CD4-positive, alpha-beta T cell (primary cell): Measurements from ENCODE around the gene VIPR2. TPM values are rescaled to one million over a fixed set of nuclear protein-coding genes. Genes with fewer than 3 reads are reported as not detected.
A peak's percentile ranks its signal among the peaks of the same experiment; 100 is the strongest.

Experiments used
- ATAC-seq: fragments of 200-7000 bp; cut with Tn5 transposase; one replicate; pipeline ENCODE4 v1.10.0; 2022; ENCODE audit warnings: mild to moderate bottlenecking; ENCODE audit not compliant: poor library complexity
- CTCF ChIA-PET: fragments of 350-600 bp; sonication (Branson Sonifier 250); formaldehyde crosslinking; loops from one replicate; lab custom pipeline; 2021; ENCODE audit warnings: antibody characterized with exemption, inconsistent platforms; lab: Charles Lee
- POLR2A ChIA-PET: fragments of 350-600 bp; sonication (Branson Sonifier 250); formaldehyde crosslinking; loops from one replicate; lab custom pipeline; 2021; ENCODE audit warnings: antibody characterized with exemption, inconsistent platforms; lab: Charles Lee
- DNase-seq, 14 experiments: peaks; one replicate each; pipeline ENCODE4 v3.0.0-alpha.2; 2013 to 2020; ENCODE audit warnings: mixed read lengths in 2 of 14
- H3K27ac ChIP-seq, 2 donors: one replicate each; pipeline versions ENCODE4 v1.5.1 to v1.7.0; 2013; ENCODE audit warnings: low read length in 2 of 2, low read depth in 1 of 2, mild to moderate bottlenecking in 1 of 2
- H3K27me3 ChIP-seq, 2 experiments: 1 replicate in 1 of 2; 2 replicates in 1 of 2; pipeline versions ENCODE4 v1.6.1 to v1.7.0; 2013; ENCODE audit warnings: low read length in 2 of 2, control low read depth in 1 of 2, mild to moderate bottlenecking in 1 of 2, moderate library complexity in 1 of 2; ENCODE audit not compliant: insufficient read depth in 2 of 2, control insufficient read depth in 1 of 2
- H3K36me3 ChIP-seq: one replicate; pipeline ENCODE4 v1.6.1; 2013; ENCODE audit warnings: low read length, control low read depth; ENCODE audit not compliant: insufficient read depth
- H3K4me1 ChIP-seq: one replicate; pipeline ENCODE4 v1.6.1; 2013; ENCODE audit warnings: low read length, control low read depth; ENCODE audit not compliant: insufficient read depth
- H3K4me3 ChIP-seq: one replicate; pipeline ENCODE4 v1.5.1; 2013; ENCODE audit warnings: mild to moderate bottlenecking, low read length, moderate library complexity
- H3K9me3 ChIP-seq, 2 experiments: 1 replicate in 1 of 2; 2 replicates in 1 of 2; pipeline versions ENCODE4 v1.6.1 to v1.7.0; 2013; ENCODE audit warnings: low read length in 2 of 2, mild to moderate bottlenecking in 2 of 2, control low read depth in 1 of 2, moderate library complexity in 1 of 2; ENCODE audit not compliant: control insufficient read depth in 1 of 2, insufficient read depth in 1 of 2
- H3K27ac Mint-ChIP-seq: one replicate; pipeline ENCODE4 v1.8.0; 2020; ENCODE audit warnings: mixed read lengths
- H3K27me3 Mint-ChIP-seq: one replicate; pipeline ENCODE4 v1.8.0; 2021; ENCODE audit warnings: mixed read lengths
- H3K36me3 Mint-ChIP-seq: one replicate; pipeline ENCODE4 v1.8.0; 2021; ENCODE audit warnings: low read depth, mixed read lengths
- H3K4me1 Mint-ChIP-seq: one replicate; pipeline ENCODE4 v1.8.0; 2021; ENCODE audit warnings: low read depth, mixed read lengths
- H3K4me3 Mint-ChIP-seq: one replicate; pipeline ENCODE4 v1.8.0; 2020; ENCODE audit warnings: mild to moderate bottlenecking, mixed read lengths
- H3K9me3 Mint-ChIP-seq: one replicate; pipeline ENCODE4 v1.8.0; 2020; ENCODE audit warnings: mixed read lengths
- CTCF ChIP-seq: fragments of 200-600 bp; IDR thresholded peaks from one replicate; pipeline ENCODE4 v1.8.0; 2022; ENCODE audit warnings: antibody characterized with exemption, mild to moderate bottlenecking
- intact Hi-C, 2 experiments: fragments of 100-400 bp; cut with DNase I in 1 of 2; cut with micrococcal nuclease in 1 of 2; formaldehyde crosslinking; loops; one replicate each; pipeline versions ENCODE4 v1.15.1 to v1.9.0; 2023 to 2025; cut with DNase I, micrococcal nuclease
- total RNA-seq, 174 experiments: library from RNA in 2 of 174; stranded (reverse) in 2 of 174; gene quantifications; one replicate each; pipeline ENCODE4 v1.2.3 and lab custom pipeline; 2021 to 2026

The VIPR2 gene
- total RNA-seq, 2 experiments from 2014 or later: 0.59 to 0.80 TPM

- ChIA-PET CTCF (no interaction called here), POLR2A (no interaction called here)
- no peaks in the 10 kb centered on the region for H3K27me3 Mint-ChIP-seq
- no peak for TF ChIP-seq CTCF
- no peaks in the 10 kb centered on the region for H3K4me1 ChIP-seq
- intact Hi-C loops: no loop called here
- H3K27ac ChIP-seq: no peak overlapping the region
- H3K9me3 Mint-ChIP-seq: no peaks in the 10 kb centered on the region
- H3K36me3 ChIP-seq: no peaks in the 10 kb centered on the region
- DNase-seq: no peak
- peaks cover 0 to 9% of the 10 kb centered on the region in 2 experiments for H3K9me3 ChIP-seq
- H3K36me3 Mint-ChIP-seq: no peaks in the 10 kb centered on the region
- H3K27me3 ChIP-seq: no peaks in the 10 kb centered on the region
- H3K4me1 Mint-ChIP-seq: peaks cover 19% of the 10 kb centered on the region
- H3K4me3 ChIP-seq: no peak overlapping the region
- H3K27ac Mint-ChIP-seq: no peak overlapping the region
- H3K4me3 Mint-ChIP-seq: no peak overlapping the region
- ATAC-seq: no peak
Observed at GRCh38 chr7:159012353-159013069, 132.2 kb downstream of the VIPR2 start.

- Histone ChIP-seq H3K27me3 (no peaks in the 10 kb centered on the region), H3K4me3 (no peak overlapping the region), H3K27ac (no peak overlapping the region), H3K36me3 (no peaks in the 10 kb centered on the region), H3K9me3 (peaks cover 0 to 13% of the 10 kb centered on the region in 2 experiments), H3K4me1 (no peaks in the 10 kb centered on the region)
- Mint-ChIP-seq H3K27me3 (no peaks in the 10 kb centered on the region), H3K4me3 (no peak overlapping the region), H3K9me3 (no peaks in the 10 kb centered on the region), H3K4me1 (peaks cover 19% of the 10 kb centered on the region), H3K36me3 (no peaks in the 10 kb centered on the region), H3K27ac (peak overlapping the region; percentile 16)
- TF ChIP-seq CTCF: no peak
- no peak for ATAC-seq
- intact Hi-C loops: no loop called here
- DNase-seq: no peak
- ChIA-PET POLR2A (no interaction called here), CTCF (no interaction called here)
Observed at GRCh38 chr7:159011722-159012022, 133.0 kb downstream of the VIPR2 start.

DNA sequence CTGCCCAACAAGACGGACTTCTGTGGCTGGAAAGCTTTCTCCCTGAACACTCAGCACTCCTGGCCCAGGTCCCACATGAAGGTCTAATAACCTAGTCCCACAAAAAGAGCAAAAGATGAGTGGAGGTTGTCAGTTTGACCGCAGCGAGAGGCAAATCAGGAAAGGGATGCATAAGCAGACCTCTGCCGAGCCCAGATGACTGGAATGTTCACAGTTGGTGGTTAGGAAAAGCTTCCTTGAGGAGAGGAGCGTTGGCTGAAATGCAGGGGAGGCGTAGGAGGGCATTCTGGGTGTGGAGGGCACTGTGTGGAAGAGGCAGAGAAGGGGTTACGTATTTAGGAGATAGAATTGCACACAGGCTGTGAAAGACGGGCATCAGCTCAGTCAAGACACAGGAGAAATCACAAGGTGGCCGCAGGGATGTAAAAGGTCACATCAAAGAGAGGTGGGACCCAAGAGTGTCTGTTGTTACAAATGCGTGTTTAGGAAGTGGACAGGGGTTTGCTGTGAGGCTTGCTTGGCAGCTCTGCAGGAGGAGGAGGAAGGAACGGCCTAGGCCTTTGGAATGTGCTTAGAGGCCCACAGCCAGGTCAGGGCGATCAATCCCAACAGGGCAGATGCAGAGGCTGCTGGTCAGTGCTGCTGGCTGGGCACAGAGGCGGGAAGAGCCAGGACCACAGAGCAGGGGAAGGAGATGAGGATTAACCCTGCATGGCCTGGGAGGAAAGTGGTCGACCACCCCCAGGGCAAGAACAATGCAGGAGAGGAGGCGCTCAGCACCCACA is 133.5 kb downstream of the VIPR2 start:
- no peak overlapping the region for H3K27ac ChIP-seq

More for the DNA sequence above, 133.5 kb downstream of the VIPR2 start:
- Mint-ChIP-seq H3K4me3 (no peak overlapping the region), H3K4me1 (peaks cover 19% of the 10 kb centered on the region), H3K27ac (peak overlapping the region; percentile 16), H3K27me3 (no peaks in the 10 kb centered on the region), H3K36me3 (no peaks in the 10 kb centered on the region), H3K9me3 (no peaks in the 10 kb centered on the region)
- Histone ChIP-seq H3K4me1 (no peaks in the 10 kb centered on the region), H3K36me3 (no peaks in the 10 kb centered on the region), H3K9me3 (peaks cover 0 to 16% of the 10 kb centered on the region in 2 experiments), H3K4me3 (no peak overlapping the region), H3K27me3 (no peaks in the 10 kb centered on the region)
- POLR2A ChIA-PET: no interaction called here
- intact Hi-C loops: no loop called here
- TF ChIP-seq CTCF: no peak
- CTCF ChIA-PET: no interaction called here
- DNase-seq: no peak
- ATAC-seq: no peak
